ENCODE data around the gene SKAP1.

The SKAP1 gene

GRCh38 chr17:48255759-48256158 lies 174.3 kb downstream of the SKAP1 start:
- H3K4me1 ChIP-seq (ENCODE audit: control insufficient read depth in 2 of 2, insufficient read depth in 1 of 2, low read depth in 1 of 2, low read length in 2 of 2): no peaks in the 10 kb centered on the region
- H3K4me2 ChIP-seq (ENCODE audit: insufficient read depth, low read length, poor library complexity, severe bottlenecking): no peak overlapping the region
- WGBS, 2 donors (ENCODE audit: extremely low coverage in 2 of 2, insufficient read length in 2 of 2, insufficient replicate concordance in 1 of 2): no CpG with 5 or more reads among the region's 4 CpGs

DNA sequence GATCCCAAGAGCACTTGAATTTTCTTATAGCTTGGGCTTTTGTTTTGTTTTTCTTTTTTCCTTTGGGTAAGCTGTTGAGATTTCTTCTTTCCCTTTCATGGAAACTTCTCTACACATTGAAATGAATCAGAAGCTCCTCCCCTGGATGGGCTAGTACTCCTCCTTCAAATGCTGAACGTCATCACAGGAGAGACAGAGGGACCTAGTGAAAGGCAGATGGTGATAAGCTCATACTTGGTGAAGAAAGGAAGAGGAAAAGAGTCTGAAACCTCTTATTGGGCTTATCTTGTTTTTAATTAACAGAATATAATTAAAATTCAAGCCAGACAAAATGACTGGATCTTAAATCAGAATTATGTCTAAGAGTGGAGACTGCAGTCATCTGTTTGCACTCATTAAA lies 175.1 kb downstream of the SKAP1 start:
- Histone ChIP-seq H3K27me3 (ENCODE audit: control insufficient read depth in 3 of 3, insufficient read depth in 3 of 3, low read depth in 1 of 3, low read length in 3 of 3) (peaks cover 0 to 30% (median 2%) of the 10 kb centered on the region in 3 experiments), H4K8ac (ENCODE audit: low read depth, low read length) (no peak overlapping the region), H3K4me2 (ENCODE audit: insufficient read depth, low read length, poor library complexity, severe bottlenecking) (no peak overlapping the region), H3K4me1 (ENCODE audit: control insufficient read depth in 2 of 2, insufficient read depth in 1 of 2, low read depth in 1 of 2, low read length in 2 of 2) (no peaks in the 10 kb centered on the region), H3K9ac (ENCODE audit: low read depth, low read length, poor library complexity) (no peak overlapping the region), H2BK120ac (ENCODE audit: low read depth, low read length) (no peak overlapping the region), H2AK5ac (ENCODE audit: low read depth, low read length) (no peak overlapping the region), H2BK15ac (ENCODE audit: low read length) (no peak overlapping the region), H2BK5ac (ENCODE audit: low read length) (no peak overlapping the region), H3K27ac (replicated peaks; ENCODE audit: low read length) (no peak overlapping the region), H3K79me1 (ENCODE audit: low read depth, low read length) (no peaks in the 10 kb centered on the region), H2BK12ac (ENCODE audit: low read length) (no peak overlapping the region), H2AFZ (ENCODE audit: low read length) (no peak overlapping the region), H3K4me3 (ENCODE audit: low read length in 2 of 2) (no peak overlapping the region), H3K4ac (ENCODE audit: low read length) (no peak overlapping the region), H4K91ac (ENCODE audit: low read depth, low read length, poor library complexity) (no peak overlapping the region), H3K9me3 (replicated peaks in 1 of 2; ENCODE audit: control insufficient read depth in 2 of 2, insufficient read depth in 1 of 2, low read depth in 1 of 2, low read length in 2 of 2) (no peaks in the 10 kb centered on the region), H3K23ac (ENCODE audit: low read depth, low read length, poor library complexity) (no peak overlapping the region), H3K36me3 (replicated peaks in 1 of 2; ENCODE audit: control insufficient read depth in 2 of 2, insufficient read depth in 2 of 2, low read length in 2 of 2) (no peaks in the 10 kb centered on the region), H3K18ac (ENCODE audit: low read length) (no peak overlapping the region), H3K14ac (ENCODE audit: low read length) (no peak overlapping the region)
- DNase-seq (ENCODE audit: low spot score): no peak
- no CpG with 5 or more reads among the region's 1 CpG for WGBS, 2 donors (ENCODE audit: extremely low coverage in 2 of 2, insufficient read length in 2 of 2, insufficient replicate concordance in 1 of 2)

More at GRCh38 chr17:48255759-48256158, 174.3 kb downstream of the SKAP1 start:
- Histone ChIP-seq H3K4ac (ENCODE audit: low read length) (no peak overlapping the region), H2BK15ac (ENCODE audit: low read length) (no peak overlapping the region), H2BK120ac (ENCODE audit: low read depth, low read length) (no peak overlapping the region), H3K4me3 (ENCODE audit: low read length in 2 of 2) (no peak overlapping the region), H3K9ac (ENCODE audit: low read depth, low read length, poor library complexity) (no peak overlapping the region), H4K8ac (ENCODE audit: low read depth, low read length) (no peak overlapping the region), H2AK5ac (ENCODE audit: low read depth, low read length) (no peak overlapping the region), H3K23ac (ENCODE audit: low read depth, low read length, poor library complexity) (no peak overlapping the region), H2BK5ac (ENCODE audit: low read length) (no peak overlapping the region), H3K18ac (ENCODE audit: low read length) (no peak overlapping the region), H3K79me1 (ENCODE audit: low read depth, low read length) (no peaks in the 10 kb centered on the region), H3K9me3 (replicated peaks in 1 of 2; ENCODE audit: control insufficient read depth in 2 of 2, insufficient read depth in 1 of 2, low read depth in 1 of 2, low read length in 2 of 2) (no peaks in the 10 kb centered on the region), H3K14ac (ENCODE audit: low read length) (no peak overlapping the region), H2AFZ (ENCODE audit: low read length) (no peak overlapping the region), H4K91ac (ENCODE audit: low read depth, low read length, poor library complexity) (no peak overlapping the region), H3K27ac (replicated peaks; ENCODE audit: low read length) (no peak overlapping the region), H2BK12ac (ENCODE audit: low read length) (no peak overlapping the region), H3K36me3 (replicated peaks in 1 of 2; ENCODE audit: control insufficient read depth in 2 of 2, insufficient read depth in 2 of 2, low read length in 2 of 2) (no peaks in the 10 kb centered on the region), H3K27me3 (ENCODE audit: control insufficient read depth in 3 of 3, insufficient read depth in 3 of 3, low read depth in 1 of 3, low read length in 3 of 3) (peaks cover 0 to 28% (median 2%) of the 10 kb centered on the region in 3 experiments)
- no peak for DNase-seq (ENCODE audit: low spot score)

GRCh38 chr17:48253975-48254374 lies 176.0 kb downstream of the SKAP1 start:
- Histone ChIP-seq H3K14ac (ENCODE audit: low read length) (no peak overlapping the region), H2BK12ac (ENCODE audit: low read length) (no peak overlapping the region), H3K18ac (ENCODE audit: low read length) (no peak overlapping the region), H3K4ac (ENCODE audit: low read length) (no peak overlapping the region), H3K23ac (ENCODE audit: low read depth, low read length, poor library complexity) (no peak overlapping the region), H2AFZ (ENCODE audit: low read length) (no peak overlapping the region), H4K91ac (ENCODE audit: low read depth, low read length, poor library complexity) (no peak overlapping the region), H3K27ac (replicated peaks; ENCODE audit: low read length) (no peak overlapping the region), H2BK15ac (ENCODE audit: low read length) (no peak overlapping the region), H3K36me3 (replicated peaks in 1 of 2; ENCODE audit: control insufficient read depth in 2 of 2, insufficient read depth in 2 of 2, low read length in 2 of 2) (no peaks in the 10 kb centered on the region), H2BK5ac (ENCODE audit: low read length) (no peak overlapping the region), H3K4me3 (ENCODE audit: low read length in 2 of 2) (no peak overlapping the region), H3K79me1 (ENCODE audit: low read depth, low read length) (no peaks in the 10 kb centered on the region), H3K27me3 (ENCODE audit: control insufficient read depth in 3 of 3, insufficient read depth in 3 of 3, low read depth in 1 of 3, low read length in 3 of 3) (peaks cover 0 to 30% (median 2%) of the 10 kb centered on the region in 3 experiments), H2BK120ac (ENCODE audit: low read depth, low read length) (no peak overlapping the region), H3K9me3 (replicated peaks in 1 of 2; ENCODE audit: control insufficient read depth in 2 of 2, insufficient read depth in 1 of 2, low read depth in 1 of 2, low read length in 2 of 2) (no peaks in the 10 kb centered on the region), H3K9ac (ENCODE audit: low read depth, low read length, poor library complexity) (no peak overlapping the region), H4K8ac (ENCODE audit: low read depth, low read length) (no peak overlapping the region), H3K4me1 (ENCODE audit: control insufficient read depth in 2 of 2, insufficient read depth in 1 of 2, low read depth in 1 of 2, low read length in 2 of 2) (no peaks in the 10 kb centered on the region), H3K4me2 (ENCODE audit: insufficient read depth, low read length, poor library complexity, severe bottlenecking) (no peak overlapping the region), H2AK5ac (ENCODE audit: low read depth, low read length) (no peak overlapping the region)
- DNase-seq (ENCODE audit: low spot score): no peak
- no CpG with 5 or more reads among the region's 2 CpGs for WGBS, 2 donors (ENCODE audit: extremely low coverage in 2 of 2, insufficient read length in 2 of 2, insufficient replicate concordance in 1 of 2)

DNA sequence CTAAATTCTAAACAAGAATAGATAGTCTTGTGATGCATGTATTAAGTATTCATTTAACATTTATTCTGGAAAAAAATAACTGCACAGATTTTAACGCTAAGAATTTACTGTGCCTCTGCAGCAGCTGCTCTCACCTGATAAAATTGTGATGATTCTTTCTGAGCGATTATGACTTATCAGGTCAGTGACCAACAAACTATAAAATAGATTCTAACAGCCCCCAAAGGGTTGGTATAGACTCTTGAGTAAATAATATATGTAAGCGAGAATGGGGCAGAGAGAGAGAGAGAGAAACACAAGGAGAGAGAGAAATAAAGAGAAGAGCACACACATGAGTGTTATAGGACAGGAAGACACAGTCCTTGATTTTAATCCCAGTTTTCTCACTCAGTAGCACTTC lies 178.1 kb downstream of the SKAP1 start:
- no peak overlapping the region for H3K27ac ChIP-seq (replicated peaks; ENCODE audit: low read length)
- H4K91ac ChIP-seq (ENCODE audit: low read depth, low read length, poor library complexity): no peak overlapping the region
- no peak overlapping the region for H2BK15ac ChIP-seq (ENCODE audit: low read length)
- no peak overlapping the region for H3K23ac ChIP-seq (ENCODE audit: low read depth, low read length, poor library complexity)
- no peaks in the 10 kb centered on the region for H3K4me1 ChIP-seq (ENCODE audit: control insufficient read depth in 2 of 2, insufficient read depth in 1 of 2, low read depth in 1 of 2, low read length in 2 of 2)
- H3K4me3 ChIP-seq (ENCODE audit: low read length in 2 of 2): no peak overlapping the region
- H3K4me2 ChIP-seq (ENCODE audit: insufficient read depth, low read length, poor library complexity, severe bottlenecking): no peak overlapping the region
- H3K36me3 ChIP-seq (replicated peaks in 1 of 2; ENCODE audit: control insufficient read depth in 2 of 2, insufficient read depth in 2 of 2, low read length in 2 of 2): no peaks in the 10 kb centered on the region
- peaks cover 0 to 33% (median 2%) of the 10 kb centered on the region in 3 experiments for H3K27me3 ChIP-seq (ENCODE audit: control insufficient read depth in 3 of 3, insufficient read depth in 3 of 3, low read depth in 1 of 3, low read length in 3 of 3)
- H2BK5ac ChIP-seq (ENCODE audit: low read length): no peak overlapping the region
- H3K4ac ChIP-seq (ENCODE audit: low read length): no peak overlapping the region
- no peak for DNase-seq (ENCODE audit: low spot score)
- H2BK120ac ChIP-seq (ENCODE audit: low read depth, low read length): no peak overlapping the region
- no peak overlapping the region for H4K8ac ChIP-seq (ENCODE audit: low read depth, low read length)
- H3K14ac ChIP-seq (ENCODE audit: low read length): no peak overlapping the region
- no peaks in the 10 kb centered on the region for H3K79me1 ChIP-seq (ENCODE audit: low read depth, low read length)
- H3K9ac ChIP-seq (ENCODE audit: low read depth, low read length, poor library complexity): no peak overlapping the region
- H3K9me3 ChIP-seq (replicated peaks in 1 of 2; ENCODE audit: control insufficient read depth in 2 of 2, insufficient read depth in 1 of 2, low read depth in 1 of 2, low read length in 2 of 2): no peaks in the 10 kb centered on the region
- H2BK12ac ChIP-seq (ENCODE audit: low read length): no peak overlapping the region
- no peak overlapping the region for H2AK5ac ChIP-seq (ENCODE audit: low read depth, low read length)
- H2AFZ ChIP-seq (ENCODE audit: low read length): no peak overlapping the region
- no CpG with 5 or more reads among the region's 3 CpGs for WGBS, 2 donors (ENCODE audit: extremely low coverage in 2 of 2, insufficient read length in 2 of 2, insufficient replicate concordance in 1 of 2)
- H3K18ac ChIP-seq (ENCODE audit: low read length): no peak overlapping the region
